ENCODE results near the gene MYRIP.
A peak's percentile ranks its signal among the peaks of the same experiment; 100 is the strongest.
"Not testable (repeated sequence)": the region's sequence is repeated elsewhere in the genome, so short reads cannot be mapped to it uniquely, and the experiment has no call there.

Gene MYRIP

DNA sequence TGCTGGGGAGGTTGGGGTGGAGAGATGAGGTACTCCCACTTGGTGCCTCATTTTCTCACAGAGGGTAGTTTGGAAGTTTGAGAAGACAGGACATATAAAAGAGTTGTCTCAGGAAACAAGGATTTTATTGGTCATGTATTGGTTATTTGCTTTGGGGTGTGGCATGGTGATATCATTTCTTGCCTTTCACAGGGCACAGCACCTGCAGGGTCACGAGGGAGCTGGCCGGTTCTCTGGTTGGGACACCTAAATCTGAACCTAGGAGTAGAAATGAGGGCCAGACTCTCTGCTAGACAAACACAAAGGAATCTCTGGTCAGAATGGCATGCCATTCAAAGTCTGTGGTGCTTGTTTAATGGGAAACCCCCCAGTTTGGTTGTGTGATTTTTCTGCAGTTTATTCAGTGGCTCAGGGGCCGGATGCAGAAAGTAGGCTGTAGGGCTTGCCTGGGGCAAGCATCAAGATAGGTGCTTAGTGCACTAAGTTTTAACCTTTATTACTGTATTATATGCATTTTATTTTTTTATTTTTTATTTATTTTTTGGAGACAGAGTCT is 262.4 kb downstream of the MYRIP start:
- Histone ChIP-seq H3K36me3 (replicated peaks; ENCODE audit: low read depth, low read length) (no peaks in the 10 kb centered on the region), H3K27ac (ENCODE audit: low read length) (no peak overlapping the region), H4K20me1 (ENCODE audit: insufficient read depth, low read length) (no peaks in the 10 kb centered on the region), H3K9me3 (ENCODE audit: insufficient read depth, low read length) (no peaks in the 10 kb centered on the region), H3K4me3 (ENCODE audit: low read length) (no peak overlapping the region), H2AFZ (ENCODE audit: low read depth, low read length) (no peak overlapping the region), H3K4me1 (ENCODE audit: low read length) (no peaks in the 10 kb centered on the region), H3K27me3 (ENCODE audit: low read depth, low read length) (no peaks in the 10 kb centered on the region), H3K4me2 (ENCODE audit: low read length) (no peak overlapping the region), H3K9ac (ENCODE audit: low read length) (no peak overlapping the region), H3K79me2 (ENCODE audit: low read length) (no peaks in the 10 kb centered on the region)
- TF ChIP-seq, protein P1, sequence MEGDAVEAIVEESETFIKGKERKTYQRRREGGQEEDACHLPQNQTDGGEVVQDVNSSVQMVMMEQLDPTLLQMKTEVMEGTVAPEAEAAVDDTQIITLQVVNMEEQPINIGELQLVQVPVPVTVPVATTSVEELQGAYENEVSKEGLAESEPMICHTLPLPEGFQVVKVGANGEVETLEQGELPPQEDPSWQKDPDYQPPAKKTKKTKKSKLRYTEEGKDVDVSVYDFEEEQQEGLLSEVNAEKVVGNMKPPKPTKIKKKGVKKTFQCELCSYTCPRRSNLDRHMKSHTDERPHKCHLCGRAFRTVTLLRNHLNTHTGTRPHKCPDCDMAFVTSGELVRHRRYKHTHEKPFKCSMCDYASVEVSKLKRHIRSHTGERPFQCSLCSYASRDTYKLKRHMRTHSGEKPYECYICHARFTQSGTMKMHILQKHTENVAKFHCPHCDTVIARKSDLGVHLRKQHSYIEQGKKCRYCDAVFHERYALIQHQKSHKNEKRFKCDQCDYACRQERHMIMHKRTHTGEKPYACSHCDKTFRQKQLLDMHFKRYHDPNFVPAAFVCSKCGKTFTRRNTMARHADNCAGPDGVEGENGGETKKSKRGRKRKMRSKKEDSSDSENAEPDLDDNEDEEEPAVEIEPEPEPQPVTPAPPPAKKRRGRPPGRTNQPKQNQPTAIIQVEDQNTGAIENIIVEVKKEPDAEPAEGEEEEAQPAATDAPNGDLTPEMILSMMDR (IDR thresholded peaks at IDR 0.05; ENCODE audit: low read depth, low read length): no peak

DNA sequence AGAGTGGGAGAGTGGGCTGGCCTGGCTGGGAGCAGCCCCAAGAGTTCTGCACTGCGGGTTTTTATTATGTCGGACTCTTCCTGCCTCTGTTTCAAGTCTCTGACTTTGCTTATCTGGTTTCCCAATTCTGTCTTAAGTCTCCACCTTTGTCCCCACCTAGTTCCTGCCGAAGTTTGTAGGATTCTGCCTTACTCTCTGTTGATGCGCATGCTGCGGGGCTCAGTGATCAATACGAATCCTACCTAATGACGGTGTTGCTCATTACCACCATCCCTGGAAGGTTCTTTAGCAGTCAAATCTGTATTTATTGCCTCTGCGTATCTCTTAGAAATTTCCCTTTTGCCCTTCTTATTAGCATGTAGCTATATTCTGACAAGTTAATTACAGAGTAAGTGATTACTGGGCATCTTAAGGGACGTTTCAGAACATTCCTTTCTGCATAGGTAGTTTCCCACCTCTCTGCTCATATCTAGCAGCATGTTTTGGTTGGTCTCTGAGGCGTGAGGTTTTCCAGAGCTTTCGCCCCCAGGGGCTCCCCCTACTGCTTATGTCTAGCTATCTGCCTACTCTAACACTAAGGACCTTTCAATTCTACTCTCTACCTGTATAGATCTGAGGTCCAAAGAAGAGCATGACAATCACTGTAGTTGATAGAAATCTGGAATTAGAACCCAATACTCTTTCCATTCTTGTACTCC is 264.1 kb downstream of the MYRIP start:
- H3K4me1 ChIP-seq (ENCODE audit: low read length): no peaks in the 10 kb centered on the region
- H3K36me3 ChIP-seq (replicated peaks; ENCODE audit: low read depth, low read length): no peaks in the 10 kb centered on the region
- H3K4me2 ChIP-seq (ENCODE audit: low read length): no peak overlapping the region
- no peaks in the 10 kb centered on the region for H3K79me2 ChIP-seq (ENCODE audit: low read length)
- H3K9me3 ChIP-seq (ENCODE audit: insufficient read depth, low read length): no peaks in the 10 kb centered on the region
- no peak overlapping the region for H3K9ac ChIP-seq (ENCODE audit: low read length)
- H4K20me1 ChIP-seq (ENCODE audit: insufficient read depth, low read length): no peaks in the 10 kb centered on the region
- H3K27ac ChIP-seq (ENCODE audit: low read length): no peak overlapping the region
- TF ChIP-seq, protein P1 (IDR thresholded peaks at IDR 0.05; ENCODE audit: low read depth, low read length): peak; percentile 25; the same call in 1 of the 2 replicates
- TF ChIP-seq EZH2phosphoT487 (IDR thresholded peaks at IDR 0.05; ENCODE audit: low read depth): no peak
- no peak overlapping the region for H3K4me3 ChIP-seq (ENCODE audit: low read length)
- no peaks in the 10 kb centered on the region for H3K27me3 ChIP-seq (ENCODE audit: low read depth, low read length)
- no peak overlapping the region for H2AFZ ChIP-seq (ENCODE audit: low read depth, low read length)

DNA sequence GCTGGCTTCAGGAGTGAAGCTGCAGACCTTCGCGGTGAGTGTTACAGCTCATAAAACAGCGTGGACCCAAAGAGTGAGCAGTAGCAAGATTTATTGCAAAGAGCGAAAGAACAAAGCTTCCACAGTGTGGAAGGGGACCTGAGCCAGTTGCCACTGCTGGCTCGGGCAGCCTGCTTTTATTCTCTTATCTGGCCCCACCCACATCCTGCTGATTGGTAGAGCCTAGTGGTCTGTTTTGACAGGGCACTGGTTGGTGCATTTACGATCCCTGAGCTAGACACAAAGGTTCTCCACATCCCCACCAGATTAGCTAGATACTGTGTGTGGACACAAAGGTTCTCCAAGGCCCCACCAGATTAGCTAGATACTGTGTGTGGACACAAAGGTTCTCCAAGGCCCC is 267.7 kb downstream of the MYRIP start:
- H3K4me3 ChIP-seq (ENCODE audit: low read length); H3K79me2 ChIP-seq (ENCODE audit: low read length); H3K9ac ChIP-seq (ENCODE audit: low read length); H3K4me2 ChIP-seq (ENCODE audit: low read length); H3K27ac ChIP-seq (ENCODE audit: low read length); H3K9me3 ChIP-seq (ENCODE audit: insufficient read depth, low read length); H2AFZ ChIP-seq (ENCODE audit: low read depth, low read length); H3K4me1 ChIP-seq (ENCODE audit: low read length); H3K27me3 ChIP-seq (ENCODE audit: low read depth, low read length); H4K20me1 ChIP-seq (ENCODE audit: insufficient read depth, low read length); H3K36me3 ChIP-seq (replicated peaks; ENCODE audit: low read depth, low read length): not testable (repeated sequence)

DNA sequence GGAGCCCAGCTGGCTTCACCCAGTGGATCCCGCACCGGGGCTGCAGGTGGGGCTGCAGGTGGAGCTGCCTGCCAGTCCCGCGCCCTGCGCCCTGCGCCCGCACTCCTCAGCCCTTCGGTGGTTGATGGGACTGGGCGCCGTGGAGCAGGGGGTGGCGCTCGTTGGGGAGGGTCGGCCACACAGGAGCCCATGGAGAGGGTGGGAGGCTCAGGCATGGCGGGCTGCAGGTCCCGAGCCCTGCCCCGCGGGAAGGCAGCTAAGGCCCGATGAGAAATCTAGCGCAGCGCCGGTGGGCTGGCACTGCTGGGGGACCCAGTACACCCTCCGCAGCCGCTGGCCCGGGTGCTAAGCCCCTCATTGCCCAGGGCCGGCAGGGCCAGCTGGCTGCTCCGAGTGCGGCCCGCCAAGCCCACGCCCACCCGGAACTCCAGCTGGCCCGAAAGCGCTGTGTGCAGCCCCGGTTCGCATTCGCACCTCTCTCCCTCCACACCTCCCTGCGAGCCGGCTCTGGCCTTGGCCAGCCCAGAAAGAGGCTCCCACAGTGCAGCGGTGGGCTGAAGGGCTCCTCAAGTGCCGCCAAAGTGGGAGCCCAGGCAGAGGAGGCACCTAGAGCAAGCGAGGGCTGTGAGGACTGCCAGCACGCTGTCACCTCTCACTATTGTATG is 268.6 kb downstream of the MYRIP start:
- not testable (repeated sequence) for H3K27ac ChIP-seq (ENCODE audit: low read length); H3K79me2 ChIP-seq (ENCODE audit: low read length); H4K20me1 ChIP-seq (ENCODE audit: insufficient read depth, low read length); H3K4me2 ChIP-seq (ENCODE audit: low read length); H3K36me3 ChIP-seq (replicated peaks; ENCODE audit: low read depth, low read length); H3K9me3 ChIP-seq (ENCODE audit: insufficient read depth, low read length); H2AFZ ChIP-seq (ENCODE audit: low read depth, low read length); H3K27me3 ChIP-seq (ENCODE audit: low read depth, low read length); H3K4me1 ChIP-seq (ENCODE audit: low read length); H3K4me3 ChIP-seq (ENCODE audit: low read length); H3K9ac ChIP-seq (ENCODE audit: low read length)

DNA sequence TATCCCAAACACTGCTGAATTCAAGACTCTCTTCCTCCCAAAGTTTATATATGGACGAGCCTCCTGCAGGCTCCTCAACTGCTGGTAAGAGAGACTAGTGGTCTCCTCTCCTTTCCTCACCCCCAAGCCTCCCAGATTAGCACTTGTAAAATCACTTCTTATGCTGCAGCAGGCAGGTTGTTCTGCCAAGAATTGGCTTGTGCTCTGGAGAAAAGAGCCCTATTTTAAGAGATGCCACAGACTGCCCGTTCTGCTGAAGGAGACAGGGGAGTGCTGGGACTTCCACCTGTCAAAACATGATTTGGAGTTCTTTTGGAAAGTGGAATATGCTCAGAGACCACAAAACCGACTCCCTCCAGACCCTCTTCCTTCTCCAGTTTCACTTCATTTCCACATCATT is 269.2 kb downstream of the MYRIP start:
- Histone ChIP-seq H3K9me3 (ENCODE audit: insufficient read depth, low read length) (no peaks in the 10 kb centered on the region), H3K27ac (ENCODE audit: low read length) (no peak overlapping the region), H3K36me3 (replicated peaks; ENCODE audit: low read depth, low read length) (no peaks in the 10 kb centered on the region), H3K4me3 (ENCODE audit: low read length) (no peak overlapping the region), H3K79me2 (ENCODE audit: low read length) (no peaks in the 10 kb centered on the region), H3K27me3 (ENCODE audit: low read depth, low read length) (no peaks in the 10 kb centered on the region), H2AFZ (ENCODE audit: low read depth, low read length) (no peak overlapping the region), H3K4me1 (ENCODE audit: low read length) (no peaks in the 10 kb centered on the region), H3K9ac (ENCODE audit: low read length) (no peak overlapping the region), H3K4me2 (ENCODE audit: low read length) (no peak overlapping the region), H4K20me1 (ENCODE audit: insufficient read depth, low read length) (no peaks in the 10 kb centered on the region)
- TF ChIP-seq, protein P1 (IDR thresholded peaks at IDR 0.05; ENCODE audit: low read depth, low read length): no peak
- TF ChIP-seq EZH2phosphoT487 (IDR thresholded peaks at IDR 0.05; ENCODE audit: low read depth): no peak

Data from OCI-LY3 (cell line).